GM12873 (cell line): ENCODE data around the gene MKLN1.

Source experiments
- TF ChIP-seq, protein P1 (sequence below): IDR thresholded peaks from 2 replicates; pipeline ENCODE4 v1.5.1; 2012; ENCODE audit warnings: low read depth, mild to moderate bottlenecking, moderate library complexity, low read length, control low read depth; ENCODE audit not compliant: insufficient read depth; ENCODE audit errors: missing control alignments

Gene MKLN1

DNA sequence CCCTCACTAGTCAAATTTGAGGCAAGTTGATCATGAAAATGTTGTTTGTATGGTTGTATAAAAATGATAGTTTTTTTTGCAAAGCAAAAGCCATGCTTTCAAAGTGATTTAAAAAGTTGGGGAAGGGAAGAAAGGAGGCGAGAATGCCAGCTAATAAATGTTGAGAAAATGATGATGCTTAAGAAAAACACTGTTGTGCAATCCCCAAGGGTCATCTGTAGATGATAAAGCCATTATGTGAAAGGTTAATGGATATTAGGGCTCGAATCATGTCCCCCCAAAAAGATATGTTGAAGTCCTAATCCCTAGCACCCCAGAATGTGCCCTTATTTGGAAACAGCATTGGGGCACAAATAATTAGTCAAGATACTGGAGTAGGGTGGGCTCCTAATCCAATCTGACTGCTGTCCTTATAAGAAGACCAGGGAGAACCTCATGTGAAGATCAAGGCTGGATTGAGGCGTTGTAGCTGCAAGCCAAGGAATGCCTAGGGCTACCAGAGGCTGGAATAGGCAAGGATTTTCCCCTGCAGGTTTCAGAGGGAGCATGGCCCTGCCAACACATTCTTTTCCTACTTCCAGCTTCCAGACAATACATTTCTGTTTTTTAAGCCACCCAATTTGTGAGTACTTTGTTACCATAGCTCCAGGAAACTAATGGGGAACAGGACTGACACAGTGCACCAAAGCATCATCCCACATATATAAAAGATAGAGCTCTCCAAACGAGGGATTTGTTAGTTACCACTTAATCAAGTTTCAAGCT is 35.4 kb upstream of the MKLN1 start:
- TF ChIP-seq, protein P1, sequence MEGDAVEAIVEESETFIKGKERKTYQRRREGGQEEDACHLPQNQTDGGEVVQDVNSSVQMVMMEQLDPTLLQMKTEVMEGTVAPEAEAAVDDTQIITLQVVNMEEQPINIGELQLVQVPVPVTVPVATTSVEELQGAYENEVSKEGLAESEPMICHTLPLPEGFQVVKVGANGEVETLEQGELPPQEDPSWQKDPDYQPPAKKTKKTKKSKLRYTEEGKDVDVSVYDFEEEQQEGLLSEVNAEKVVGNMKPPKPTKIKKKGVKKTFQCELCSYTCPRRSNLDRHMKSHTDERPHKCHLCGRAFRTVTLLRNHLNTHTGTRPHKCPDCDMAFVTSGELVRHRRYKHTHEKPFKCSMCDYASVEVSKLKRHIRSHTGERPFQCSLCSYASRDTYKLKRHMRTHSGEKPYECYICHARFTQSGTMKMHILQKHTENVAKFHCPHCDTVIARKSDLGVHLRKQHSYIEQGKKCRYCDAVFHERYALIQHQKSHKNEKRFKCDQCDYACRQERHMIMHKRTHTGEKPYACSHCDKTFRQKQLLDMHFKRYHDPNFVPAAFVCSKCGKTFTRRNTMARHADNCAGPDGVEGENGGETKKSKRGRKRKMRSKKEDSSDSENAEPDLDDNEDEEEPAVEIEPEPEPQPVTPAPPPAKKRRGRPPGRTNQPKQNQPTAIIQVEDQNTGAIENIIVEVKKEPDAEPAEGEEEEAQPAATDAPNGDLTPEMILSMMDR, result no peak

DNA sequence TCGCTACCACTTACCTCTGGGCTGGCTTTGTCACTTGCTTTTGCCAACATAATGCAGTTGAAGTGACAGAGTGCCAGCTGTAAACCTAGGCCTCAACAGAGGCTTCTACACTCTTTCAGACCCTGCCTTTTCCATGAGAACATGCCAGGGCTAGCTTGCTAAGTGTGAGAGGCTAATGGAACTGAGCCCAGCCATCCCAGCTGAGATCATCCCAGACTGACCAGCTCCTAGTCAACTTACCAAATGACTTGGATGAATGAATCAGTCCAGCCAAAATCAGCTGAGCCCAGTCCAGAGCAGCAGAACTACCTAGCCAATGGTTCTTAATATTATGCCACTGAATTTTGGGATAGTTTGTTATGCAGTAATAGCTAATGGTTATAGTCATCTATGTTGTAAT is 34.7 kb upstream of the MKLN1 start:
- TF ChIP-seq, protein P1, result no peak

DNA sequence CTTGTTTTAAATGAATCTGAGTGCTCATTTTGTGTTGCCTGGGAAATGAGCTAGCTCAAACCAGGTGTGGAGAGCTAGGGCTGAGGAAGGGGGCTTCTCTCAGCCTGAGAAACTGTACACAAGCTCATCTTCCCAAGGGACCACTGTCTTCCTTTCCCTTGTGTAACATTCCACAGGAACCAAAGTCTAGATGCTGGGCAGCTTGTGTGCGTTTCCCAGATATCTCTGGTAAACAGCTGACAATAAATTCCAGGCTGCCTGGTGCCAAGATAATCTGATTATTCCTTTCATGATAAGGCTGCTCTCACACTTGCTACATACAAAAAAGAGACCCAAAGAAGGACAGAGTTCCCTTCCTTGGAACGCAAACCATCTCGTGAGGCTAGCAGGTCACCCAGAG is 33.1 kb upstream of the MKLN1 start:
- TF ChIP-seq, protein P1, result no peak

DNA sequence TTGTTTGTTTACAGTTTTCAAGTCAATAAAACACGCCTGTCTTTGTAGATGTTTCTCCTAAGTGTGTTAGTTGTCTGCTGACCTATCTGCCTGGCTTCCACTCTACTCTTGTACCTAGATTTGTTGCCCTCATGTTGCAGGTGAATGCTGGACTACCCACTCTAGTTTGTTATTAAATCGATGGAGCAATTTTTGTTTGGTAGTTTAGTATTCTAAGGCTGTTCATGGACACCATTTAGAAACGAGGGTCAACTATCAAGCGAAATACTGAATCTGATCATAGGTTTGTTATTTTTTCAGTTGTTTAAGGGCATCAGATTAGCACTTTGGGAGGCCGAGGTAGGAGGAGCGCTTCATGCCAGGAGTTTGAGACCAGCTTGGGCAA is 29.1 kb upstream of the MKLN1 start:
- TF ChIP-seq, protein P1, result no peak

DNA sequence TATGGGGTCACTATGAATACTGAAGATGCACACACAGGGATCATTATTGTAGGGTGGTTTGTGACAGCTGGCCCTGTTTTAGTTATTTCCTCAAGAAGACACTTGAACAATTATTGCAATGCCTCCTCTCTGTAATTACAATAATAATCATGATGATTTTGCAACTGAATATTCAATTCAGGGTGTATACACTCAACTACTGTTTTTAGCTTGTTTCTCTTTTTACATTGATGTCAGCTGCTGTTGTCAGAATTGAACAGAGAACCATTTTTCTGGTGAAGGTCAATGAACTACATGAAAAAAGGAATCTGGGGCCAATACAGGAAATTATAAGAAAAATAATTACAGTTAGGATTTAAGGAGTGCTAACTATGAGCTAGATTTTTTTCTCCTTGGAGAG is 28.6 kb upstream of the MKLN1 start:
- TF ChIP-seq, protein P1, result no peak

DNA sequence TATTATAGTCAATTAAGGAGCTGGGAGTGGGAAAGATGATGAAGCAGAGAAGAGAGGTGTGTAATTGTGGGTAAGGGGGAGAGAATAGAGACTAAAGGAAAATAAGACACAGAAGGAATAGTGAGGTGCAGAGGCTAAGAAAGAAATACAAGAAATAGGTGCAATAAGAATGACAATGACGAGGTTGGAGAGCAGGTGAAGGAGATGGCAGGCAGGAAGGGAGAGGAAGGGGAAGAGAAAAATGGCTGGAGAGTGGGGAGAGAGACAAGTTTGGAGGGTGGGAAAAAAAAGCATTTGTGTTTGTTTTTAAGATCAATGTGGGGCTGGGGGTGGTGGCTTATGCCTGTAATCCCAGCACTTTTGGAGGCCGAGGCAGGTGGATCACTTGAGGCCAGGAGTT is 27.6 kb upstream of the MKLN1 start:
- TF ChIP-seq, protein P1, result no peak

DNA sequence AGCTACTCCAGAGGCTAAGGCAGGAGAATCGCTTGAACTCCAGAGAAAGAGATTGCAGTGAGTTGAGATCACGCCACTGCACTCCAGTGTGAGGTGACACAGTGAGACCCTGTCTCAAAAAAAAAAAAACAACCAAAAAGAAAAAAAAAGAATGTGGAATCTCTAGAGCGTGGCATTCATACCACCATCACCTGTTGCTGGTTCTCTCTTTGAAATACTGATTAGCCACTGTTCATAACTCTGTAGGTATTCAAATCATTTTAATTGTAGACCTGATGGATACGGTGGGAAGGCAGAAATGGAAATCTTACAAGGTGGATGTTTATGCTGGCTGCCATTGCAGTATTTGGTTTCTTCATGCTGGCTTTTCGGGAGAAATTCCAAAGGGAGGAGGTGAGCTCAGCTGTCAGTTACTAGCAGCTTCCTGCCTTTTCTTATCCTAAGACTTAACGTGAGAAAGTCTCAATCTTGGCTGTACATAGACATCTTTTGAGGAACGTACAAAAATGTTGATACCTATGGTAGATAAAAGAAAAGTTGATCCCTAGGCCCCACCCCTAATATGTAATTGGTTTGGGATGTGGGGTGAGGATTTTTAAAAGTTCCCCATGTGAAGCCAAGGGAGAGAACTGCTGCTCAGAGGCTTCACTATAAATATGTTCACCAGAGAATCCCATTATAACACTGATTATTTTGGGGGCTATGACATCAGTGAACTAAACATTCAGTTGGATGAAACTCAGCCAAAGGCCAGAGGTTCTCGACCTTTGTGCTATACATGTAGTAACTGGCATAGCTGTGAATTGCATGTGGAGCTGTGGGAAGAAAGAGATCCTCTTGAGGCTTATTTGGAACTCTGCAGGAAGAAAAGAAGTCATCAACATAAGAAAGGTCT is 26.9 kb upstream of the MKLN1 start:
- TF ChIP-seq, protein P1, result no peak
